ENCODE results near the gene HAUS6.

HAUS6 gene

DNA sequence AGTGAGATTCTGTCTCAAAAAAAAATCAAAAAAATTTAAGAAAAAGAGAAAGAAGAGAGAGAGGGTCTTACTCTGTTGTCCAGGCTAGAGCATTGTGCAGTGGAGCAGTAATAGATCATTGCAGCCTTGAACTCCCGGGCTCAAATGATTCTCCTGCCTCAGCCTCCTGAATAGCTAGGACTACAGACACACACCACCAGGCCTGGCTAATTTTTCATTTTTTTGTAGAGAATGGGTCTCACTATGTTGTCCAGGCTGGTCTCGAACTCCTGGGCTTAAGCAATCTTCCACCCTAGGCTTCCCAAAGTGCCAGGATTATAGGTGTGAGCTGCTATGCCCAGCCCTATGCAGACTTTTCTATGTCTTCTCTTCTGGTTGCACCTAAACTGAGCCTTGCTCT, 28.5 kb downstream of the HAUS6 start:
- H3K9ac ChIP-seq (ENCODE audit: low read length), result no peak overlapping the region
- no peaks in the 10 kb centered on the region for H3K4me1 ChIP-seq (ENCODE audit: insufficient read depth, low read length, severe bottlenecking)
- H3K4me2 ChIP-seq (ENCODE audit: low read length), result no peak overlapping the region
- no peaks in the 10 kb centered on the region for H3K79me2 ChIP-seq (ENCODE audit: insufficient read depth, low read length)
- TF ChIP-seq, protein P1, sequence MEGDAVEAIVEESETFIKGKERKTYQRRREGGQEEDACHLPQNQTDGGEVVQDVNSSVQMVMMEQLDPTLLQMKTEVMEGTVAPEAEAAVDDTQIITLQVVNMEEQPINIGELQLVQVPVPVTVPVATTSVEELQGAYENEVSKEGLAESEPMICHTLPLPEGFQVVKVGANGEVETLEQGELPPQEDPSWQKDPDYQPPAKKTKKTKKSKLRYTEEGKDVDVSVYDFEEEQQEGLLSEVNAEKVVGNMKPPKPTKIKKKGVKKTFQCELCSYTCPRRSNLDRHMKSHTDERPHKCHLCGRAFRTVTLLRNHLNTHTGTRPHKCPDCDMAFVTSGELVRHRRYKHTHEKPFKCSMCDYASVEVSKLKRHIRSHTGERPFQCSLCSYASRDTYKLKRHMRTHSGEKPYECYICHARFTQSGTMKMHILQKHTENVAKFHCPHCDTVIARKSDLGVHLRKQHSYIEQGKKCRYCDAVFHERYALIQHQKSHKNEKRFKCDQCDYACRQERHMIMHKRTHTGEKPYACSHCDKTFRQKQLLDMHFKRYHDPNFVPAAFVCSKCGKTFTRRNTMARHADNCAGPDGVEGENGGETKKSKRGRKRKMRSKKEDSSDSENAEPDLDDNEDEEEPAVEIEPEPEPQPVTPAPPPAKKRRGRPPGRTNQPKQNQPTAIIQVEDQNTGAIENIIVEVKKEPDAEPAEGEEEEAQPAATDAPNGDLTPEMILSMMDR (IDR thresholded peaks at IDR 0.05; ENCODE audit: low read length), result no peak
- no peak for TF ChIP-seq EZH2 (IDR thresholded peaks at IDR 0.05; ENCODE audit: borderline replicate concordance, low read length)
- H3K27me3 ChIP-seq (ENCODE audit: insufficient read depth, low read length), result no peaks in the 10 kb centered on the region
- H3K9me2 ChIP-seq (ENCODE audit: low read depth, low read length), result no peaks in the 10 kb centered on the region
- H3K36me3 ChIP-seq (ENCODE audit: insufficient read depth, low read length), result peaks cover 91% of the 10 kb centered on the region
- H3F3A ChIP-seq (ENCODE audit: insufficient read depth, low read length), result no peaks in the 10 kb centered on the region
- no peaks in the 10 kb centered on the region for H4K20me1 ChIP-seq (ENCODE audit: insufficient read depth, low read length)
- H3K27ac ChIP-seq (ENCODE audit: low read depth, low read length, poor library complexity, severe bottlenecking), result no peak overlapping the region
- 0 out of 2 replicates have a peak, but pooled peaks cover 2% of the 10 kb centered on the region for H3K9me3 ChIP-seq (ENCODE audit: low read length)
- H2AFZ ChIP-seq (ENCODE audit: low read length), result no peak overlapping the region
- no peak overlapping the region for H3K4me3 ChIP-seq (ENCODE audit: low read depth, low read length, poor library complexity, severe bottlenecking)

DNA sequence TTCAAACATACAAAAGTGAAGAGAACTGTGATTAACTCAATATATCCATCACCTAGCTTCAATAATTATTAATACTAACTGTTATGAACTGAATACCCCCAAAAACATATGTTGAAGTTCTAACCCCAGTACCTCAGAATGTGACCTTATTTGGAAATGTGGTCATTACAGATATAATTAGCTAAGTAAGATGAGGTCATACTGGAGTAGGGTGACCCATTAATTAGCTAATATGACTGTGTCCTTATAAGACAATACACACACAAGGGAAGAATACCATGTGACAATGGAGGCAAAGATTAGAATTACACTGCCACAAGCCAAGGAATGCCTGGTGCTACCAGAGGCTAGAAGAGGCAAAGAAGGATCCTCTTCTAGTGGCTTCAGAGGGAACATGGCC, 45.7 kb downstream of the HAUS6 start:
- H3K4me1 ChIP-seq (ENCODE audit: insufficient read depth, low read length, severe bottlenecking), result no peaks in the 10 kb centered on the region
- H3K4me3 ChIP-seq (ENCODE audit: low read depth, low read length, poor library complexity, severe bottlenecking), result no peak overlapping the region
- H4K20me1 ChIP-seq (ENCODE audit: insufficient read depth, low read length), result no peaks in the 10 kb centered on the region
- H2AFZ ChIP-seq (ENCODE audit: low read length), result no peak overlapping the region
- H3K9me2 ChIP-seq (ENCODE audit: low read depth, low read length), result no peaks in the 10 kb centered on the region
- no peak overlapping the region for H3K4me2 ChIP-seq (ENCODE audit: low read length)
- H3K79me2 ChIP-seq (ENCODE audit: insufficient read depth, low read length), result no peaks in the 10 kb centered on the region
- no peaks in the 10 kb centered on the region for H3K9me3 ChIP-seq (ENCODE audit: low read length)
- no peaks in the 10 kb centered on the region for H3F3A ChIP-seq (ENCODE audit: insufficient read depth, low read length)
- TF ChIP-seq EZH2 (IDR thresholded peaks at IDR 0.05; ENCODE audit: borderline replicate concordance, low read length), result no peak
- TF ChIP-seq, protein P1 (IDR thresholded peaks at IDR 0.05; ENCODE audit: low read length), result no peak
- no peaks in the 10 kb centered on the region for H3K27me3 ChIP-seq (ENCODE audit: insufficient read depth, low read length)
- no peak overlapping the region for H3K9ac ChIP-seq (ENCODE audit: low read length)
- no peak overlapping the region for H3K27ac ChIP-seq (ENCODE audit: low read depth, low read length, poor library complexity, severe bottlenecking)
- peaks cover 61% of the 10 kb centered on the region for H3K36me3 ChIP-seq (ENCODE audit: insufficient read depth, low read length)

DNA sequence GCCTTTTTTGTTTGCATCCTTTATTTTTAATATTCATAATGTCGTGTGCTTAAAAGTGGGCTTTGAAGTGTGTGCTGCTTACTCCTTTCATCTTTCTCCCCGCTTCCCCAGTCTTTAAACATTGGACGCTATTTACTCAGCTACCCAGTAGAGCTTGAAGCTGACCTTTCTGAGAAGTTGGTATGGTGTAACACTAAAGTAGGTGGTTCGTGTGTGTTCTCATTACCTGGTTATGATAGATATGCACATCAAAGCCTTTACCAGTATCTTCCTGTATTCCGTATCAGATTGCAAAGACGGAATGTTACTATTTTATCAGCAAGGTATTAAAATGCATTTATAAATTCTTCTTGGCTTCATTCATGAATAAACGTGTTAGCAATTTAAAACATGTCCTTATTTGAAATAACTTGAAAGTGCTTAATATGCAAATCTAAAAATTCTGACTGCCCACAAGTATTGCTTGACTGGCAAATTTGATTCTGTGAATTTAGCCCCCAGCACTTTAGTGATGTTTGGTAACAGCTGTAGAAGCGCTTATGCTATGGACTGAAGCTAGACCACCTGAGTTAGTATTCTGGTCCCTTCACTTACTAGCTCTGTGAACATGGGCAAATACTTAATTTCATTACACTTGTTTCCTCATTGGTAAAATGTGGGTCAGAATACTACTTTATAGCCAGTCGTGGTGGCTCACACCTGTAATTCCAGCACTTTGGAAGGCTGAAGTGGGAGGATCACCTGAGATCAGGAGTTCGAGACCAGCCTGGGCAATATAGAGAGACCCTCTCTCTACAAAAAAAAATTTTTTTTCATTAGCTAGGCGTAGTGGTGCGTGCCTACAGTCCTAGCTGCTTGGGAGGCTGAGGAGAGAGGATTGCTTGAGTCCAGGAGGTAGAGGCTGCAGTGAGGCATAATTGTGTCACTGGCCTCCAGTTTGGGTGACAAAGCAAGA, 51.8 kb downstream of the HAUS6 start:
- H3K4me1 ChIP-seq (ENCODE audit: insufficient read depth, low read length, severe bottlenecking), result peaks cover 17% of the 10 kb centered on the region
- no peak overlapping the region for H3K27ac ChIP-seq (ENCODE audit: low read depth, low read length, poor library complexity, severe bottlenecking)
- peaks cover 25% of the 10 kb centered on the region for H3K36me3 ChIP-seq (ENCODE audit: insufficient read depth, low read length)
- H3K9ac ChIP-seq (ENCODE audit: low read length), result no peak overlapping the region
- no peaks in the 10 kb centered on the region for H3K27me3 ChIP-seq (ENCODE audit: insufficient read depth, low read length)
- H3K9me3 ChIP-seq (ENCODE audit: low read length), result peaks cover 7% of the 10 kb centered on the region; the same call in 1 of the 2 replicates
- TF ChIP-seq, protein P1 (IDR thresholded peaks at IDR 0.05; ENCODE audit: low read length), result no peak
- TF ChIP-seq EZH2 (IDR thresholded peaks at IDR 0.05; ENCODE audit: borderline replicate concordance, low read length), result no peak
- H3K4me2 ChIP-seq (ENCODE audit: low read length), result peak overlapping the region; percentile 72
- H3K79me2 ChIP-seq (ENCODE audit: insufficient read depth, low read length), result peaks cover 6% of the 10 kb centered on the region; the same call in 1 of the 2 replicates
- no peaks in the 10 kb centered on the region for H3K9me2 ChIP-seq (ENCODE audit: low read depth, low read length)
- H4K20me1 ChIP-seq (ENCODE audit: insufficient read depth, low read length), result no peaks in the 10 kb centered on the region
- no peaks in the 10 kb centered on the region for H3F3A ChIP-seq (ENCODE audit: insufficient read depth, low read length)
- H2AFZ ChIP-seq (ENCODE audit: low read length), result no peak overlapping the region
- H3K4me3 ChIP-seq (ENCODE audit: low read depth, low read length, poor library complexity, severe bottlenecking), result peak overlapping the region; percentile 69

Data from OCI-LY1 (cell line).